WTC11 (cell line): ENCODE results near the gene LAMB4. TPM values are rescaled to one million over a fixed set of nuclear protein-coding genes. Genes with fewer than 3 reads are reported as not detected.

Experiments used
- ATF2 ChIP-seq: sonication (generic); formaldehyde crosslinking; IDR thresholded peaks from 2 replicates; pipeline ENCODE4 v1.8.1; 2022; ENCODE audit warnings: low read depth, missing genetic modification reagents, borderline replicate concordance
- CREB1 ChIP-seq: sonication (generic); formaldehyde crosslinking; IDR thresholded peaks from 2 replicates; pipeline ENCODE4 v1.8.0; 2023; ENCODE audit warnings: mild to moderate bottlenecking, missing genetic modification reagents
- ERG ChIP-seq: fragments of 250-450 bp; sonication (Bioruptor Pico); IDR thresholded peaks from 2 replicates; pipeline ENCODE4 v1.8.0; 2021; ENCODE audit warnings: mild to moderate bottlenecking
- FOXJ3 ChIP-seq: sonication (generic); formaldehyde crosslinking; IDR thresholded peaks from 2 replicates; pipeline ENCODE4 v1.9.0; 2021; ENCODE audit warnings: missing genetic modification reagents, mild to moderate bottlenecking, borderline replicate concordance
- GTF2I ChIP-seq: fragments of 250-450 bp; sonication (Bioruptor Pico); conservative IDR thresholded peaks from 2 replicates; pipeline ENCODE4 v1.4.0; 2021; ENCODE audit warnings: mild to moderate bottlenecking
- MAX ChIP-seq: sonication (generic); formaldehyde crosslinking; IDR thresholded peaks from 2 replicates; pipeline ENCODE4 v1.8.0; 2022; ENCODE audit warnings: mild to moderate bottlenecking, missing genetic modification reagents
- NR3C1 ChIP-seq: sonication (generic); formaldehyde crosslinking; conservative IDR thresholded peaks from 2 replicates; pipeline ENCODE4 v1.8.1; 2023; ENCODE audit warnings: low read depth, mild to moderate bottlenecking, missing genetic modification reagents
- PRDM15 ChIP-seq: sonication (generic); formaldehyde crosslinking; IDR thresholded peaks from 2 replicates; pipeline ENCODE4 v1.8.0; 2022; ENCODE audit warnings: missing genetic modification reagents
- ZNF425 ChIP-seq: fragments of 250-450 bp; sonication (Bioruptor Pico); conservative IDR thresholded peaks from 2 replicates; pipeline ENCODE4 v1.9.0; 2021; ENCODE audit warnings: mild to moderate bottlenecking
- ZNF671 ChIP-seq: fragments of 250-450 bp; sonication (Bioruptor Pico); IDR thresholded peaks from 2 replicates; pipeline ENCODE4 v1.8.0; 2021; ENCODE audit warnings: mild to moderate bottlenecking
- total RNA-seq: library from RNA; stranded (reverse); gene quantifications from 3 replicates; pipeline ENCODE4 v1.2.3, GENCODE V29; 2021
- TF ChIP-seq, protein P1 (sequence below): fragments of 250-450 bp; sonication (Bioruptor Pico); IDR thresholded peaks from 2 replicates; pipeline ENCODE4 v1.9.0; 2021; ENCODE audit warnings: mild to moderate bottlenecking, borderline replicate concordance

LAMB4 gene
- total RNA-seq, 1 experiment from 2014 or later = not detected

- no peak for TF ChIP-seq PRDM15
- TF ChIP-seq CREB1 (CRISPR knock-in tag) = no peak
- TF ChIP-seq NR3C1 (CRISPR knock-in tag) = no peak
- no peak for TF ChIP-seq ERG (CRISPR knock-in tag)
- TF ChIP-seq, protein P1, sequence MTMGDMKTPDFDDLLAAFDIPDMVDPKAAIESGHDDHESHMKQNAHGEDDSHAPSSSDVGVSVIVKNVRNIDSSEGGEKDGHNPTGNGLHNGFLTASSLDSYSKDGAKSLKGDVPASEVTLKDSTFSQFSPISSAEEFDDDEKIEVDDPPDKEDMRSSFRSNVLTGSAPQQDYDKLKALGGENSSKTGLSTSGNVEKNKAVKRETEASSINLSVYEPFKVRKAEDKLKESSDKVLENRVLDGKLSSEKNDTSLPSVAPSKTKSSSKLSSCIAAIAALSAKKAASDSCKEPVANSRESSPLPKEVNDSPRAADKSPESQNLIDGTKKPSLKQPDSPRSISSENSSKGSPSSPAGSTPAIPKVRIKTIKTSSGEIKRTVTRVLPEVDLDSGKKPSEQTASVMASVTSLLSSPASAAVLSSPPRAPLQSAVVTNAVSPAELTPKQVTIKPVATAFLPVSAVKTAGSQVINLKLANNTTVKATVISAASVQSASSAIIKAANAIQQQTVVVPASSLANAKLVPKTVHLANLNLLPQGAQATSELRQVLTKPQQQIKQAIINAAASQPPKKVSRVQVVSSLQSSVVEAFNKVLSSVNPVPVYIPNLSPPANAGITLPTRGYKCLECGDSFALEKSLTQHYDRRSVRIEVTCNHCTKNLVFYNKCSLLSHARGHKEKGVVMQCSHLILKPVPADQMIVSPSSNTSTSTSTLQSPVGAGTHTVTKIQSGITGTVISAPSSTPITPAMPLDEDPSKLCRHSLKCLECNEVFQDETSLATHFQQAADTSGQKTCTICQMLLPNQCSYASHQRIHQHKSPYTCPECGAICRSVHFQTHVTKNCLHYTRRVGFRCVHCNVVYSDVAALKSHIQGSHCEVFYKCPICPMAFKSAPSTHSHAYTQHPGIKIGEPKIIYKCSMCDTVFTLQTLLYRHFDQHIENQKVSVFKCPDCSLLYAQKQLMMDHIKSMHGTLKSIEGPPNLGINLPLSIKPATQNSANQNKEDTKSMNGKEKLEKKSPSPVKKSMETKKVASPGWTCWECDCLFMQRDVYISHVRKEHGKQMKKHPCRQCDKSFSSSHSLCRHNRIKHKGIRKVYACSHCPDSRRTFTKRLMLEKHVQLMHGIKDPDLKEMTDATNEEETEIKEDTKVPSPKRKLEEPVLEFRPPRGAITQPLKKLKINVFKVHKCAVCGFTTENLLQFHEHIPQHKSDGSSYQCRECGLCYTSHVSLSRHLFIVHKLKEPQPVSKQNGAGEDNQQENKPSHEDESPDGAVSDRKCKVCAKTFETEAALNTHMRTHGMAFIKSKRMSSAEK (CRISPR knock-in tag) = no peak
- no peak for TF ChIP-seq ZNF671 (CRISPR knock-in tag)
- no peak for TF ChIP-seq ZNF425 (CRISPR knock-in tag)
- no peak for TF ChIP-seq FOXJ3 (CRISPR knock-in tag)
- TF ChIP-seq GTF2I = no peak
- no peak for TF ChIP-seq MAX (CRISPR knock-in tag)
- no peak for TF ChIP-seq ATF2
These were observed 133.9 kb downstream of the LAMB4 start (continued) for GRCh38 chr7:107996072-107996882.
